Fibroblast of peridontal ligament (primary cell): Measurements from ENCODE around the gene TMA7B.
A peak's percentile ranks its signal among the peaks of the same experiment; 100 is the strongest.
"Not testable (repeated sequence)": the region's sequence is repeated elsewhere in the genome, so short reads cannot be mapped to it uniquely, and the experiment has no call there.

Experiments used
- DNase-seq: peaks from one replicate; pipeline ENCODE4 v3.0.0-alpha.2; 2010; ENCODE audit errors: extremely low read depth

Gene TMA7B

GRCh38 chr22:39932918-39933649 lies 27.1 kb upstream of the TMA7B start:
- DNase-seq = no peak

GRCh38 chr22:39933741-39934140 lies 26.5 kb upstream of the TMA7B start:
- DNase-seq = no peak

GRCh38 chr22:39935116-39935515 lies 25.1 kb upstream of the TMA7B start:
- no peak for DNase-seq

GRCh38 chr22:39935612-39936011 lies 24.6 kb upstream of the TMA7B start:
- DNase-seq = no peak

- DNase-seq = no peak
Observed at GRCh38 chr22:39936523-39937145, 23.6 kb upstream of the TMA7B start.

GRCh38 chr22:39937906-39938305 lies 22.3 kb upstream of the TMA7B start:
- no peak for DNase-seq

GRCh38 chr22:39938509-39939111 lies 21.6 kb upstream of the TMA7B start:
- no peak for DNase-seq

- DNase-seq = no peak
Observed at GRCh38 chr22:39939830-39940229, 20.4 kb upstream of the TMA7B start.

GRCh38 chr22:39940757-39941305 lies 19.4 kb upstream of the TMA7B start:
- DNase-seq = peak; percentile 5

- DNase-seq = no peak
Observed at GRCh38 chr22:39941601-39942000, 18.6 kb upstream of the TMA7B start.

GRCh38 chr22:39942439-39943230 lies 17.6 kb upstream of the TMA7B start:
- DNase-seq = no peak

- DNase-seq = no peak
Observed at GRCh38 chr22:39943337-39943736, 16.9 kb upstream of the TMA7B start.

GRCh38 chr22:39943953-39944872 lies 16.0 kb upstream of the TMA7B start:
- no peak for DNase-seq

- no peak for DNase-seq
Observed at GRCh38 chr22:39946126-39946502, 14.1 kb upstream of the TMA7B start.

- DNase-seq = no peak
Observed at GRCh38 chr22:39946503-39947219, 13.5 kb upstream of the TMA7B start.

GRCh38 chr22:39947220-39948216 lies 12.7 kb upstream of the TMA7B start:
- DNase-seq = no peak

GRCh38 chr22:39949964-39950737 lies 10.0 kb upstream of the TMA7B start:
- no peak for DNase-seq

- DNase-seq = not testable (repeated sequence)
Observed at GRCh38 chr22:39951603-39952293, 8.4 kb upstream of the TMA7B start.
